Stromal cell of bone marrow (primary cell): ENCODE data around the gene MGME1.

Source experiments
- DNase-seq: peaks from one replicate; pipeline ENCODE4 v3.0.0-alpha.2; 2012; ENCODE audit warnings: low read depth

The MGME1 gene

GRCh38 chr20:17992847-17993513, 24.2 kb downstream of the MGME1 start:
- no peak for DNase-seq

GRCh38 chr20:17993546-17993945, 24.7 kb downstream of the MGME1 start:
- DNase-seq, result no peak

- DNase-seq, result peak; percentile 63
These were observed 27.4 kb downstream of the MGME1 start for GRCh38 chr20:17995967-17996819.

GRCh38 chr20:17998446-17998845, 29.6 kb downstream of the MGME1 start:
- no peak for DNase-seq

- DNase-seq, result no peak
These were observed 30.7 kb downstream of the MGME1 start for GRCh38 chr20:17999566-17999965.

- peak; percentile 91 for DNase-seq
These were observed 32.5 kb downstream of the MGME1 start for GRCh38 chr20:18001131-18001921.

GRCh38 chr20:18003897-18004296, 35.1 kb downstream of the MGME1 start:
- no peak for DNase-seq

GRCh38 chr20:18004384-18005031, 35.7 kb downstream of the MGME1 start:
- no peak for DNase-seq

- no peak for DNase-seq
These were observed 36.6 kb downstream of the MGME1 start for GRCh38 chr20:18005170-18005989.

- no peak for DNase-seq
These were observed 37.2 kb downstream of the MGME1 start for GRCh38 chr20:18005990-18006364.

- no peak for DNase-seq
These were observed 37.9 kb downstream of the MGME1 start for GRCh38 chr20:18006684-18007083.

GRCh38 chr20:18007534-18008292, 38.9 kb downstream of the MGME1 start:
- DNase-seq, result no peak

GRCh38 chr20:18009116-18009515, 40.3 kb downstream of the MGME1 start:
- no peak for DNase-seq

GRCh38 chr20:18011482-18011881, 42.7 kb downstream of the MGME1 start:
- no peak for DNase-seq

- no peak for DNase-seq
These were observed 43.3 kb downstream of the MGME1 start for GRCh38 chr20:18011951-18012645.

GRCh38 chr20:18012901-18013300, 44.1 kb downstream of the MGME1 start:
- DNase-seq, result no peak

- DNase-seq, result no peak
These were observed 45.6 kb downstream of the MGME1 start for GRCh38 chr20:18014411-18014810.

- no peak for DNase-seq
These were observed 48.0 kb downstream of the MGME1 start for GRCh38 chr20:18016772-18017171.

- no peak for DNase-seq
These were observed 49.3 kb downstream of the MGME1 start for GRCh38 chr20:18018100-18018499.

- no peak for DNase-seq
These were observed 50.2 kb downstream of the MGME1 start for GRCh38 chr20:18019068-18019467.
